HepG2 (cell line): Measurements from ENCODE around the gene CTNND2. TPM values are rescaled to one million over a fixed set of nuclear protein-coding genes. Genes with fewer than 3 reads are reported as not detected.

Experiments
- ATAC-seq: fragments of 200-7000 bp; cut with Tn5 transposase; 3 replicates; pipeline ENCODE4 v1.9.1; 2020; ENCODE audit warnings: mild to moderate bottlenecking, moderate library complexity
- BruUV-seq: library from RNA; stranded (reverse); fragments of 400-500 nt; replicated peaks from 2 replicates; lab custom pipeline; 2021; lab: Mats Ljungman, UMichigan
- CTCF ChIA-PET: fragments of 300-600 bp; formaldehyde crosslinking; extraction: SDS; loops from one replicate; lab custom pipeline; 2021; ENCODE audit warnings: low total read pairs, inconsistent platforms, low intra/inter-chr PET ratio; lab: Yijun Ruan, JAX
- POLR2A ChIA-PET: fragments of 350-600 bp; sonication (Branson Sonifier 250); formaldehyde crosslinking; loops from one replicate; lab custom pipeline; 2020; ENCODE audit warnings: antibody characterized with exemption, inconsistent platforms; lab: Yijun Ruan, JAX
- DNase-seq: peaks from one replicate; pipeline ENCODE4 v3.0.0-alpha.2; 2015; ENCODE audit warnings: low spot score
- FAIRE-seq: peaks from 3 replicates; lab custom pipeline; 2011; peaks lifted over from hg19 to GRCh38; lab: Jason Lieb, UNC
- H2AFZ ChIP-seq: one replicate; pipeline ENCODE4 v1.6.1; 2011; ENCODE audit warnings: low read length, inconsistent platforms
- H3K27ac ChIP-seq: fragments of 300-600 bp; 3 replicates; pipeline ENCODE4 v1.8.0; 2011; ENCODE audit warnings: mixed run types, mild to moderate bottlenecking, mixed read lengths, low read length, inconsistent platforms; ENCODE audit not compliant: insufficient read depth; ENCODE audit errors: extremely low read length
- H3K27me3 ChIP-seq, 2 experiments: fragments of 200-600 bp in 1 of 2; 2 replicates in 1 of 2; 3 replicates in 1 of 2; pipeline versions ENCODE4 v1.6.0 to v1.8.0; 2011; ENCODE audit warnings: low read length in 2 of 2, mild to moderate bottlenecking in 2 of 2, moderate library complexity in 2 of 2, inconsistent platforms in 1 of 2; ENCODE audit not compliant: insufficient read depth in 2 of 2, control insufficient read depth in 1 of 2
- H3K36me3 ChIP-seq, 2 experiments: fragments of 200-600 bp in 1 of 2; replicated peaks in 1 of 2; 2 replicates in 1 of 2; 3 replicates in 1 of 2; pipeline versions ENCODE4 v1.5.1 to v1.8.0; 2011; ENCODE audit warnings: low read length in 2 of 2, inconsistent platforms in 1 of 2; ENCODE audit not compliant: insufficient read depth in 2 of 2, control insufficient read depth in 1 of 2
- H3K4me1 ChIP-seq: 2 replicates; pipeline ENCODE4 v1.5.1; 2012; ENCODE audit warnings: low read length, inconsistent platforms; ENCODE audit not compliant: insufficient read depth
- H3K4me2 ChIP-seq: 2 replicates; pipeline ENCODE4 v1.6.0; 2011; ENCODE audit warnings: low read depth, low read length, inconsistent platforms
- H3K4me3 ChIP-seq, 3 experiments: fragments of 200-600 bp in 1 of 3; sonication (generic), shearing (Covaris generic) in 1 of 3; replicated peaks in 1 of 3; 2 replicates each; pipeline ENCODE4 v1.5.1; 2011 to 2016; ENCODE audit warnings: low read length in 3 of 3, inconsistent platforms in 2 of 3, low read depth in 2 of 3, mild to moderate bottlenecking in 2 of 3, control low read depth in 1 of 3, mixed read lengths in 1 of 3; ENCODE audit not compliant: insufficient read depth in 1 of 3
- H3K79me2 ChIP-seq: one replicate; pipeline ENCODE4 v1.6.1; 2011; ENCODE audit warnings: low read length, inconsistent platforms; ENCODE audit not compliant: insufficient read depth
- H3K9ac ChIP-seq: 2 replicates; pipeline ENCODE4 v1.6.0; 2011; ENCODE audit warnings: mild to moderate bottlenecking, low read depth, low read length, inconsistent platforms; ENCODE audit not compliant: insufficient read depth
- H3K9me3 ChIP-seq: 2 replicates; pipeline ENCODE4 v1.5.1; 2012; ENCODE audit warnings: mild to moderate bottlenecking, low read length
- H4K20me1 ChIP-seq: 2 replicates; pipeline ENCODE4 v1.6.0; 2011; ENCODE audit warnings: inconsistent platforms, mild to moderate bottlenecking, low read length, moderate library complexity; ENCODE audit not compliant: insufficient read depth
- ATF7-NPFF ChIP-seq: sonication (generic); formaldehyde crosslinking; IDR thresholded peaks from 2 replicates; pipeline ENCODE4 v1.8.1; 2023; ENCODE audit warnings: mild to moderate bottlenecking, low read depth, missing genetic modification reagents, moderate library complexity
- SMARCE1 ChIP-seq: fragments of 450-650 bp; IDR thresholded peaks from 2 replicates; pipeline ENCODE4 v1.6.1; 2017; ENCODE audit warnings: borderline replicate concordance
- ZBTB7B ChIP-seq: sonication (generic); formaldehyde crosslinking; IDR thresholded peaks from 2 replicates; pipeline ENCODE4 v1.4.0; 2020; ENCODE audit warnings: missing genetic modification reagents
- ZNF335 ChIP-seq: sonication (generic); formaldehyde crosslinking; IDR thresholded peaks from 2 replicates; pipeline ENCODE4 v1.4.0; 2020; ENCODE audit warnings: missing genetic modification reagents
- ZNF44 ChIP-seq: sonication (generic); formaldehyde crosslinking; IDR thresholded peaks from 2 replicates; pipeline ENCODE4 v1.5.1; 2020; ENCODE audit warnings: mild to moderate bottlenecking, missing genetic modification reagents
- ZNF724P ChIP-seq: sonication (generic); formaldehyde crosslinking; IDR thresholded peaks from 2 replicates; pipeline ENCODE4 v1.8.0; 2022; ENCODE audit warnings: missing genetic modification reagents, borderline replicate concordance
- ZNF788 ChIP-seq: sonication (generic); formaldehyde crosslinking; IDR thresholded peaks from 2 replicates; pipeline ENCODE4 v1.5.0; 2020; ENCODE audit warnings: mild to moderate bottlenecking, missing genetic modification reagents, borderline replicate concordance
- ZNF792 ChIP-seq: IDR thresholded peaks from 2 replicates; pipeline ENCODE4 v1.6.1; 2016
- WGBS: methylation state at CpG from one replicate; pipeline ENCODE4 v1.1.6; 2017; ENCODE audit warnings: low lambda C conversion rate; 5-methylcytosine and 5-hydroxymethylcytosine counted together
- in situ Hi-C: cut with HindIII; loops from 2 replicates; pipeline ENCODE4 v1.10.0; 2017; ENCODE audit warnings: low pct_unique_long_range_greater_than_20kb; ENCODE audit not compliant: extremely low pct_ligation_motif_present
- intact Hi-C: fragments of 100-400 bp; cut with micrococcal nuclease; formaldehyde crosslinking; loops from one replicate; pipeline ENCODE4 v1.10.0; 2022; ENCODE audit not compliant: unreplicated experiment
- polyA plus RNA-seq, 8 experiments: library from polyadenylated mRNA; depleted of rRNA in 3 of 8; stranded (reverse) in 7 of 8; unstranded in 1 of 8; fragments of >200 nt; fragmentation: Illumina TruSeq in 4 of 8; extraction: Trizol in 4 of 8; gene quantifications; 2 replicates each; pipeline versions ENCODE4 v1.2.1 to v1.2.3, GENCODE V29; 2011 to 2016; ENCODE audit warnings: low read depth in 4 of 8, missing spikeins in 1 of 8, mixed read lengths in 1 of 8; ENCODE audit not compliant: insufficient read depth in 1 of 8
- total RNA-seq, 5 experiments: library from RNA; depleted of rRNA; stranded (reverse); fragments of >200 nt; fragmentation: Illumina TruSeq; extraction: Trizol; gene quantifications; 2 replicates each; pipeline ENCODE4 v1.2.3, GENCODE V29; 2016; ENCODE audit warnings: low read depth in 1 of 5
- TF ChIP-seq, protein P1 (sequence below): sonication (generic); formaldehyde crosslinking; IDR thresholded peaks from 2 replicates; pipeline ENCODE4 v1.8.1; 2023; ENCODE audit warnings: mild to moderate bottlenecking, inconsistent platforms, moderate library complexity, missing genetic modification reagents, borderline replicate concordance
- TF ChIP-seq, protein P2 (sequence below): sonication (generic); formaldehyde crosslinking; IDR thresholded peaks from 2 replicates; pipeline ENCODE4 v1.9.0; 2022; ENCODE audit warnings: missing genetic modification reagents, mild to moderate bottlenecking, borderline replicate concordance
- TF ChIP-seq, protein P3 (sequence below): sonication (generic); formaldehyde crosslinking; IDR thresholded peaks from 2 replicates; pipeline ENCODE4 v1.4.0; 2020; ENCODE audit warnings: missing genetic modification reagents
- TF ChIP-seq, protein P4 (sequence below): sonication (generic); formaldehyde crosslinking; IDR thresholded peaks from 2 replicates; pipeline ENCODE4 v1.9.0; 2021; ENCODE audit warnings: mild to moderate bottlenecking, missing genetic modification reagents

The CTNND2 gene
- total and polyA plus RNA-seq, 2 of the 13 experiments (the other 11 are each of a cell fraction or from before 2014, with no cell fraction given), result not detected

DNA sequence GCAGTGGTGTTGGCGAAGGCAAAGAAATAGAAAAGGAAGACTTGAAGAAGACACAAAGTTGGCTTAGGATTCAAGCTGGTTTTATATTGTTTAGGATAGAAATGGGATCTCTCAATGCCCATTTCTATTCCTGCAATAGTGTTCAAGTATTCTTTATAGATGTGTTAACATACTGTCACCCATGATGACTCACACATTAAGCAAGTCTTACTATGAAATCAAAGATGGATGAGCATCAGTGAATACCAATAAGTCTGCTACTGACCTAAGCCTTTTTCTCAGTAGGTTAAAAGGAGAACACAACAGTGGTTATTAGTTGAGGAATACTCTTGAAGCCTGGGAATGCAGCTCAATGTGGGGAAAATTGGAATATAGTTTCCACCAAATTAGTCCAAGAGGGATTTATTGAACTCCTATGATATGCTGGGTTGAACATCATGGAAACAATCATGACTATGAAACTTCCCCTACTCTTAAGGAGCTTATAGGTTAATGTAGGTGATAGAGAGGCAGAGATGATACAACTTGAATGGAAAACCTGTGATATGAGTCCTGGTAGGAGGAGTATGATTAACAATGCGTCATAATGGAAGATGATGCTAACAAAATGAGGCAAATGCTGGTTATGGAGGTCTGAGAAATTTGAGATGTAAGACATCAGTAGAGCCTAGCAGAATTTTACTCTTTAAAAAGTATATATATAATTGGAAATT lies 726.1 kb downstream of the CTNND2 start:
- Histone ChIP-seq H4K20me1 (no peaks in the 10 kb centered on the region), H3K36me3 (no peaks in the 10 kb centered on the region), H2AFZ (no peak overlapping the region), H3K4me2 (no peak overlapping the region), H3K27me3 (peaks cover 0 to 6% of the 10 kb centered on the region in 2 experiments; a peak in 1 of 5 replicates), H3K79me2 (no peaks in the 10 kb centered on the region), H3K9me3 (no peaks in the 10 kb centered on the region), H3K27ac (no peak overlapping the region), H3K9ac (no peak overlapping the region), H3K4me1 (no peaks in the 10 kb centered on the region), H3K4me3 (no peak overlapping the region)
- CTCF ChIA-PET, result interaction anchor here (1.0 kb wide), 1 partner anchor 190 kb away, joined by 3 read pairs; no protein-coding TSS in a partner anchor
- BruUV-seq, result no TSS peak
- 38% methylated on average over 2 of the region's 2 CpGs for WGBS
- no peak for DNase-seq
- POLR2A ChIA-PET, result interaction anchor here (0.6 kb wide), 1 partner anchor 1896 kb away, joined by 3 read pairs; no protein-coding TSS in a partner anchor
- ATAC-seq, result no peak
- no peak for FAIRE-seq
- intact Hi-C loops, result no loop called here
- in situ Hi-C loops, result no loop called here
- TF ChIP-seq, protein P1, sequence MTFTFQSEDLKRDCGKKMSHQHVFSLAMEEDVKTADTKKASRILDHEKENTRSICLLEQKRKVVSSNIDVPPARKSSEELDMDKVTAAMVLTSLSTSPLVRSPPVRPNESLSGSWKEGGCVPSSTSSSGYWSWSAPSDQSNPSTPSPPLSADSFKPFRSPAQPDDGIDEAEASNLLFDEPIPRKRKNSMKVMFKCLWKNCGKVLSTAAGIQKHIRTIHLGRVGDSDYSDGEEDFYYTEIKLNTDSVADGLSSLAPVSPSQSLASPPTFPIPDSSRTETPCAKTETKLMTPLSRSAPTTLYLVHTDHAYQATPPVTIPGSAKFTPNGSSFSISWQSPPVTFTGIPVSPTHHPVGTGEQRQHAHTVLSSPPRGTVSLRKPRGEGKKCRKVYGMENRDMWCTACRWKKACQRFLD (CRISPR knock-in tag), result no peak
- TF ChIP-seq ZNF724P (CRISPR knock-in tag), result no peak
- no peak for TF ChIP-seq SMARCE1
- no peak for TF ChIP-seq ZNF44
- no peak for TF ChIP-seq ATF7-NPFF (CRISPR knock-in tag)
- TF ChIP-seq, protein P2, sequence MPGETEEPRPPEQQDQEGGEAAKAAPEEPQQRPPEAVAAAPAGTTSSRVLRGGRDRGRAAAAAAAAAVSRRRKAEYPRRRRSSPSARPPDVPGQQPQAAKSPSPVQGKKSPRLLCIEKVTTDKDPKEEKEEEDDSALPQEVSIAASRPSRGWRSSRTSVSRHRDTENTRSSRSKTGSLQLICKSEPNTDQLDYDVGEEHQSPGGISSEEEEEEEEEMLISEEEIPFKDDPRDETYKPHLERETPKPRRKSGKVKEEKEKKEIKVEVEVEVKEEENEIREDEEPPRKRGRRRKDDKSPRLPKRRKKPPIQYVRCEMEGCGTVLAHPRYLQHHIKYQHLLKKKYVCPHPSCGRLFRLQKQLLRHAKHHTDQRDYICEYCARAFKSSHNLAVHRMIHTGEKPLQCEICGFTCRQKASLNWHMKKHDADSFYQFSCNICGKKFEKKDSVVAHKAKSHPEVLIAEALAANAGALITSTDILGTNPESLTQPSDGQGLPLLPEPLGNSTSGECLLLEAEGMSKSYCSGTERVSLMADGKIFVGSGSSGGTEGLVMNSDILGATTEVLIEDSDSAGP (CRISPR knock-in tag), result no peak
- no peak for TF ChIP-seq ZNF792 (CRISPR knock-in tag)
- TF ChIP-seq, protein P3, sequence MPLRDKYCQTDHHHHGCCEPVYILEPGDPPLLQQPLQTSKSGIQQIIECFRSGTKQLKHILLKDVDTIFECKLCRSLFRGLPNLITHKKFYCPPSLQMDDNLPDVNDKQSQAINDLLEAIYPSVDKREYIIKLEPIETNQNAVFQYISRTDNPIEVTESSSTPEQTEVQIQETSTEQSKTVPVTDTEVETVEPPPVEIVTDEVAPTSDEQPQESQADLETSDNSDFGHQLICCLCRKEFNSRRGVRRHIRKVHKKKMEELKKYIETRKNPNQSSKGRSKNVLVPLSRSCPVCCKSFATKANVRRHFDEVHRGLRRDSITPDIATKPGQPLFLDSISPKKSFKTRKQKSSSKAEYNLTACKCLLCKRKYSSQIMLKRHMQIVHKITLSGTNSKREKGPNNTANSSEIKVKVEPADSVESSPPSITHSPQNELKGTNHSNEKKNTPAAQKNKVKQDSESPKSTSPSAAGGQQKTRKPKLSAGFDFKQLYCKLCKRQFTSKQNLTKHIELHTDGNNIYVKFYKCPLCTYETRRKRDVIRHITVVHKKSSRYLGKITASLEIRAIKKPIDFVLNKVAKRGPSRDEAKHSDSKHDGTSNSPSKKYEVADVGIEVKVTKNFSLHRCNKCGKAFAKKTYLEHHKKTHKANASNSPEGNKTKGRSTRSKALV, result no peak
- TF ChIP-seq, protein P4, sequence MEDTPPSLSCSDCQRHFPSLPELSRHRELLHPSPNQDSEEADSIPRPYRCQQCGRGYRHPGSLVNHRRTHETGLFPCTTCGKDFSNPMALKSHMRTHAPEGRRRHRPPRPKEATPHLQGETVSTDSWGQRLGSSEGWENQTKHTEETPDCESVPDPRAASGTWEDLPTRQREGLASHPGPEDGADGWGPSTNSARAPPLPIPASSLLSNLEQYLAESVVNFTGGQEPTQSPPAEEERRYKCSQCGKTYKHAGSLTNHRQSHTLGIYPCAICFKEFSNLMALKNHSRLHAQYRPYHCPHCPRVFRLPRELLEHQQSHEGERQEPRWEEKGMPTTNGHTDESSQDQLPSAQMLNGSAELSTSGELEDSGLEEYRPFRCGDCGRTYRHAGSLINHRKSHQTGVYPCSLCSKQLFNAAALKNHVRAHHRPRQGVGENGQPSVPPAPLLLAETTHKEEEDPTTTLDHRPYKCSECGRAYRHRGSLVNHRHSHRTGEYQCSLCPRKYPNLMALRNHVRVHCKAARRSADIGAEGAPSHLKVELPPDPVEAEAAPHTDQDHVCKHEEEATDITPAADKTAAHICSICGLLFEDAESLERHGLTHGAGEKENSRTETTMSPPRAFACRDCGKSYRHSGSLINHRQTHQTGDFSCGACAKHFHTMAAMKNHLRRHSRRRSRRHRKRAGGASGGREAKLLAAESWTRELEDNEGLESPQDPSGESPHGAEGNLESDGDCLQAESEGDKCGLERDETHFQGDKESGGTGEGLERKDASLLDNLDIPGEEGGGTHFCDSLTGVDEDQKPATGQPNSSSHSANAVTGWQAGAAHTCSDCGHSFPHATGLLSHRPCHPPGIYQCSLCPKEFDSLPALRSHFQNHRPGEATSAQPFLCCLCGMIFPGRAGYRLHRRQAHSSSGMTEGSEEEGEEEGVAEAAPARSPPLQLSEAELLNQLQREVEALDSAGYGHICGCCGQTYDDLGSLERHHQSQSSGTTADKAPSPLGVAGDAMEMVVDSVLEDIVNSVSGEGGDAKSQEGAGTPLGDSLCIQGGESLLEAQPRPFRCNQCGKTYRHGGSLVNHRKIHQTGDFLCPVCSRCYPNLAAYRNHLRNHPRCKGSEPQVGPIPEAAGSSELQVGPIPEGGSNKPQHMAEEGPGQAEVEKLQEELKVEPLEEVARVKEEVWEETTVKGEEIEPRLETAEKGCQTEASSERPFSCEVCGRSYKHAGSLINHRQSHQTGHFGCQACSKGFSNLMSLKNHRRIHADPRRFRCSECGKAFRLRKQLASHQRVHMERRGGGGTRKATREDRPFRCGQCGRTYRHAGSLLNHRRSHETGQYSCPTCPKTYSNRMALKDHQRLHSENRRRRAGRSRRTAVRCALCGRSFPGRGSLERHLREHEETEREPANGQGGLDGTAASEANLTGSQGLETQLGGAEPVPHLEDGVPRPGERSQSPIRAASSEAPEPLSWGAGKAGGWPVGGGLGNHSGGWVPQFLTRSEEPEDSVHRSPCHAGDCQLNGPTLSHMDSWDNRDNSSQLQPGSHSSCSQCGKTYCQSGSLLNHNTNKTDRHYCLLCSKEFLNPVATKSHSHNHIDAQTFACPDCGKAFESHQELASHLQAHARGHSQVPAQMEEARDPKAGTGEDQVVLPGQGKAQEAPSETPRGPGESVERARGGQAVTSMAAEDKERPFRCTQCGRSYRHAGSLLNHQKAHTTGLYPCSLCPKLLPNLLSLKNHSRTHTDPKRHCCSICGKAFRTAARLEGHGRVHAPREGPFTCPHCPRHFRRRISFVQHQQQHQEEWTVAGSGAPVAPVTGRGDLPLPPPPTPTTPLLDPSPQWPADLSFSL (CRISPR knock-in tag), result no peak
- TF ChIP-seq ZNF335 (CRISPR knock-in tag), result no peak
- TF ChIP-seq ZBTB7B (CRISPR knock-in tag), result no peak
- TF ChIP-seq ZNF788 (CRISPR knock-in tag), result no peak
